HG02610 (cell line): ENCODE data around the gene NME2.
"Not testable (repeated sequence)": the region's sequence is repeated elsewhere in the genome, so short reads cannot be mapped to it uniquely, and the experiment has no call there.

ENCODE experiments used
- ATAC-seq: cut with Tn5 transposase; IDR thresholded peaks from one replicate; pipeline ENCODE4 v1.9.1; 2021; ENCODE audit warnings: mild to moderate bottlenecking, moderate library complexity; ENCODE audit not compliant: unreplicated experiment

NME2 gene

DNA sequence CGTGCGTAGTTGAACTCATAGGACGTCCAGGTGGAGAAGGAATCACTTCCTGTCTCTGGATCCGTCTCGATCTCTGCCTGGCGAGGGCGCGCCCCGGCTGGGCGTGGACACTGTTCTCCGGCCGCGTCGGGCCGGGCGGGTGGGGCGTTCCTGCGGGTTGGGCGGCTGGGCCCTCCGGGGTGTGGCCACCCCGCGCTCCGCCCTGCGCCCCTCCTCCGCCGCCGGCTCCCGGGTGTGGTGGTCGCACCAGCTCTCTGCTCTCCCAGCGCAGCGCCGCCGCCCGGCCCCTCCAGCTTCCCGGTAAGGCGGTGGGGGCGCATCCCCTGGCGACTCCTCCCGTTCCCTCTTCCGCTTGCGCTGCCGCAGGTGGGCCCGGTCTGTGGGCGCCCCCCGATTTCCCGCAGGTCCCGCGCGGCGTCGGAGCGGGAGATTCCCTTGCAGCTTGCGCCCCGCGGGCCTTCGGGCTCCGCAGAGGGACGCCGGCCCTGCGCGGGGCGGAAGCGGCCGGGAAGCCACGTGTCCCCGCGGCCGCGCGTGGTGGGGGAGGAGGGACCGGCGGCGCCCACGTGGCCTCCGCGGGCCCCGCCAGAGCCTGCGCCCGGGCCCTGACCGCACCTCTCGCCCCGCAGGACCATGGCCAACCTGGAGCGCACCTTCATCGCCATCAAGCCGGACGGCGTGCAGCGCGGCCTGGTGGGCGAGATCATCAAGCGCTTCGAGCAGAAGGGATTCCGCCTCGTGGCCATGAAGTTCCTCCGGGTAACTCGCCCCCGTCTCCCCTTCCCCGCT, at the start of gene NME2:
NME2 (plus strand) TSS at position 214 of the 789 bp plus-strand sequence; CDS start at position 634, 420 bp downstream.
- peak; percentile 90 for ATAC-seq

DNA sequence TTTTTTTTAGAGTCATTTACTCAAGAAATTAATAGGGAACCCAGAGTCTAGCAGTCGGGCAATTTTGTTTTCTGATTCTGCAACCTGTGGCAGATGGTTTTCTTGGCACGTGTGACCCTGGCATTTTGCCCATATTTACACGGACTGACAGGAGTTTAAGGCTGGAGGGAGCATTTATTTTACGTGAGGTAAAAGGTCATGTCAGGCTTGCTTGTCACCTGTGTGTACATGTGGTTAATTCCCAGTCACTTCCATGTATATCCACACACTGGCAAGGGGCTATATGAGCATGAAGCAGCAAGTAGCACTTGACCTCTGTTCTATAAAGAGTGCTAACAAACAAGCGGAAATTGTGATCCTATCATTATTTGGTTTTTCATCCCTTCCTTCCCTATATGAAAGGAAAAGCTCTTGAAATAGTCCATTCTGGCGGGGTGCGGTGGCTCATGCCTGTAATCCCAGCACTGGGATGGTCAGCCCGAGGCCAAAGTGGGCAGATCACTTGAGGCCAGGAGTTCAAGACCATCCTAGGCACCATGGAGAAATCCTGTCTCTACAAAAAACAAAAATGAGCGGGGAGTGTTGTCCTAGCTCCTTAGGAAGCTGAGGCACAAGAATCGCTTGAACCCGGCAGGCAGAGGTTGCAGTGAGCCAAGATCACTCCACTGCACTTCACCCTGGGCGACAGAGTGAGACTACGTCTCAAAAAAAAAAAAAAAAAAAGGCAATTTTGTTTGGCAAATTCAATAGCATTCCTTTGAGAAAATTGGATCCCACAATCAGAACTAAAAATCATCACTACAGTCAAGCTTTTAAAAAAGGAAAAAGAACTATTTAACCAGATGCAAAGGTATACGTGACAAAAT, 47.6 kb upstream of the NME2 start:
- ATAC-seq: no peak

DNA sequence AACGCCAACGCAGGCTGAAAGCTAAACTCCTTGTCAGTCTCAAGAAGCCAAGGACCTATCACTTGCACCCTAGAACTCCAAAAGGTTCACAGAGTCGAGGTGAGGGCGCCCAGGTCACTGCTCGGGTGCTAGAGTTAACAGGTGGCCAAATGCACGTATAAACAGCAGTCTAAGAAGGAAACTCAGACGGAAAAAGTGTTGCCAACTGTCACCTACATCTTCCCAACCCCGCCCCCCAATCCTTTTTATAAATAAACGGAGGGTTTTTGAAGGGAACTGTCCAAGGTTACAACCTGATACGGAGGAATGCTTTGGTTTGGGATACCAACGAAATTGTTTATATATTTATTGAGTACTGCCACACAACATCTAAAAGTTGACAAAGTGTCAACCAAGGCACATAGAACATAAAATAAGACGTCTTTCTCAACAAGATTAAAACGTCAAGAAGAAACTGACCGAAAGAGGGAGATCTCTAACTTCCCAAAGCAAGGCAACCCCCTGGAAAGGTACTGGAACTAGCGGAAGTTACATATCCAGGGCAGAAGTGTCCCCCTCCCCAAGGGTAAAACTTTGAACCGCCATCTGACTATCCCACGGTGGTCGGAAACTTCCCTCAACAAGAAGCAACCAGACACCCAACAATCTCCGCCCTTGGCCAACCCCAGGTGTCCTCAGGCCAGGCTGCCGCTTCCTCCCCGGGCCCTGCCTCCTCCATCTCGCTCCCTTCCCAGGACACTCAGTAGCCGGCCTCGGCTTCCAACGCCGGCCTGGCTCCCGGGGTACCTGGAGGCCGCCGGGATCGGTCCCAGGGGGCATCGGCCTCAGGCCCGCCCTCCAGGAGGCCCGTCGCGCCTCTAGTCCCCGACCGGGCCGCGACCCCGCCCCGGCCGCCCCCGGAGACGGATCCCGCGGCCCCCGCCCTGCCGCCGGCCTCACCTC, 46.5 kb upstream of the NME2 start:
- ATAC-seq: peak; percentile 19

DNA sequence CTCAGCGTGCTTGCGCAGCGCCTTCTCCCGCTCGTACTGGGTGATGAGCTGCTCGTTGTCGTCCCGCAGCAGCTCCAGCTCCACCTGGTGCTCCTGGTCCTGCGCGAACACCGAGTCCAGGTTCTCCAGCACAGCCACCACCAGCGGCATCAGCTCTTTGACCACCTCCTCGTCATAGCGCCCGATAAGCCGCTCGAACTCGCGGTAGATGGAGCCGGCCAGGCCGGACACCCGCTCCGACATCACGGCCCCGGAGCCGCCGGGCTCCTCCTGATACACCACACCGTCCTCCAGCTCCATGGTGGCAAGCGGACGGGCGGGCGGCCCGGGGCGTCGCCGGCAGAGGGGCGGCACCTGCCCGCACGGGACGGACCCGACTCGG, 45.9 kb upstream of the NME2 start:
- peak; percentile 21 for ATAC-seq

DNA sequence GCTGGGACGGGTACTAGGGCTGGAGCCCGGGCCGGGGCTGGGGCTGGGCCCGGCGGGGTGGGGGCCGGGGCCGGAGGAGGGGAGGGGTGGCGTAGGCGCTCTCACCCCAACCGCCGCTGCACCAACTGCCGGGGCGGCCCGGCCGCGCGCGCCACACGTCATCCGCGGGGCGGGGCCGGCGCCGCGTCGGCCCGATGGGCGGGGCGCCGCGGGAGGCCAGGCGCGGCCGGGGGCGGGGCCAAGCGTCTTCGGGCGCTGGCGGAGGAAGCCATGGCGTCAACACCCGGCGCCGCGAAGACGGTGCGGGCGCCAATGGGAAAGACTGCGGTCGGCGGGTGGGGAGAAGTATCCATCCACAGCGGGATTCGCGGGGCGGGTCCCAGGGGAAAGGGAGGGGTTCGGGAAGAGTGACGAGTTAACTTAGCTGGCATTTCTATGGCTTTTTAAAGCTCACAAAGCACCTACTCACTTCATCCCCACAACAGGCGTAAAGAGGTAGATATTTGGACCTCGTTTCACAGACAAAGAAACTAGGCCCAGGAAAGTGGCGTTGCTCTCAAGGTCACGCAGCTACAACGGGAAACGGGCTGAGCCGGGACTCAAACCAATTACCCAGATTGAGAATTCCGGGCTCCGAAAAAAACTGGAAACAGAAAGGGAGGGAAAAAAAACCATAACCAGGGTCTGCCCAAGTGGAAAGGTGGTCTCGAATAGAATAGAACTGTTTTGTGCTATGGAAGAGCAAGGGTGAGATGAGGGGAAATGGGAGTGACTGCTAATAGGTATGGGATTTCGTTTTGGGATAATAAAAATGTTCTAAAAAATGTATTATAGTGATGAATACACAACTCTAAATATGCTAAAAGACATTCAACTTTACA, 45.2 kb upstream of the NME2 start, which contains the start of gene SPAG9:
SPAG9 (minus strand) TSS at position 130 of the 881 bp plus-strand sequence. CDS start 212 bp downstream, outside the sequence.
- peak; percentile 67 for ATAC-seq

DNA sequence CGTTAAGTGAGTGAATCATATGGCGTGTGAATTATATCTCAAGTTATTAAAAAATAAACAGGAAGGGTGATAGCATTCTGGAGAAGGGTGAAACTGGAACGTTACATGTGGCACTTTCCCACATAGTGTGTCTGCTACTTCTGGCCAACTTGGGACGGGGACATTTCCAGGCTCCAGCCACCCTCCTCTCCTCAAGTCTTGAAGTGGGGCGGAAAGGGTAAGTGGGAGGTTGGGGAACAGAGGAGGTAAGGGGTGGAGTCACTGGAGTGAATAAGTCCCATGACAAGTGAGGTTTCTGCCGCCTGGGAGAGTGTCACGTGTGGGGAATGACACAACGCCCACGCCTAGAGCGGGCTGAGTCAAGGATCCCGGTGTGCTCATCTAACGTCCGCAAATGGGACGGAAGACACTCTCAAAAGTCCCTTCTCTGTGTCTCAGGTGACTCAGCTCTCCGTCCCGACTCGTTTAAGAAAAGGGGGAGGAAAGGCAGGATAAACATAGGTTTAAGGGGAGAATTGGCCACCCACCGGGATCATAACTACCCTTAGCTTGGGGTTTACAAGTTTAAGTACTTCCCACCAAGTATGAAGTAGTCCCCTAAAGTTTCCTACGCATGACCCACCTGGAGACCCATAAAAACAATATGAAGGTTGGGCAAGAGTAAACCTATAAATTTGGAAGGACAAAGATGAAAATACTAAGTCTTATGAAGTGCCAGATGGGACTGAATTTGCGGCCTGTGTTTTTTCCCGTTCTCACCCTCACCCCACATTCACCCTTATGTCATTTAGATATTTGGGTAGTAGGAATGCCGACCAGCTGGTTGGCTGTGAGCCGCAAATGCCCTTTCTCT, 44.4 kb upstream of the NME2 start:
- peak; percentile 44 for ATAC-seq

DNA sequence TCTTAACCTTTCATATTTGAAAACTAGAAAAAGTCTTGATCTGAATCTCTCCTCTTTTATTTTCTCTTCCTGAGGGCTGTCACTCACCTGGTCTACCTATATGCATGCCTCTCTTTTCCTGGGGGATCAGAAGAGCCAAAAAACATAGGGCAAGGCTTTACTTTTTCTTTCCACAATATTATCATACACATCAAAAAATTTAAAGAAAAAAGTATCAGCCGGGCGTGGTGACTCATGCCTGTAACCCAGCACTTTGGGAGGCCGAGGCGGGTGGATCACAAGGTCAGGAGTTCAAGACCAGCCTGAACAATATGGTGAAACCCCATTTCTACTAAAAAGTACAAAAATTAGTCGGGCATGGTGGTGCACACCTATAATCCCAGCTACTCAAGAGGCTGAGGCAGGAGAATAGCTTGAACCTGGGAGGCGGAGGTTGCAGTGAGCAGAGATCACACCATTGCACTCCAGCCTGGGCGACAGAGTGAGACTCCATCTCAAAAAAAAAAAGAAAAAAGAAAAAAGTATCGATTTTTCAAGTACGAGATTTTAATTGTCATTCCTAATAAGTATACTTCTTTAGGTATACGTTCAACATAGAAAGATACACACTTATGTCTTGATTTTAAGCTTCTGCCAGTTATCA, 43.6 kb upstream of the NME2 start:
- not testable (repeated sequence) for ATAC-seq

DNA sequence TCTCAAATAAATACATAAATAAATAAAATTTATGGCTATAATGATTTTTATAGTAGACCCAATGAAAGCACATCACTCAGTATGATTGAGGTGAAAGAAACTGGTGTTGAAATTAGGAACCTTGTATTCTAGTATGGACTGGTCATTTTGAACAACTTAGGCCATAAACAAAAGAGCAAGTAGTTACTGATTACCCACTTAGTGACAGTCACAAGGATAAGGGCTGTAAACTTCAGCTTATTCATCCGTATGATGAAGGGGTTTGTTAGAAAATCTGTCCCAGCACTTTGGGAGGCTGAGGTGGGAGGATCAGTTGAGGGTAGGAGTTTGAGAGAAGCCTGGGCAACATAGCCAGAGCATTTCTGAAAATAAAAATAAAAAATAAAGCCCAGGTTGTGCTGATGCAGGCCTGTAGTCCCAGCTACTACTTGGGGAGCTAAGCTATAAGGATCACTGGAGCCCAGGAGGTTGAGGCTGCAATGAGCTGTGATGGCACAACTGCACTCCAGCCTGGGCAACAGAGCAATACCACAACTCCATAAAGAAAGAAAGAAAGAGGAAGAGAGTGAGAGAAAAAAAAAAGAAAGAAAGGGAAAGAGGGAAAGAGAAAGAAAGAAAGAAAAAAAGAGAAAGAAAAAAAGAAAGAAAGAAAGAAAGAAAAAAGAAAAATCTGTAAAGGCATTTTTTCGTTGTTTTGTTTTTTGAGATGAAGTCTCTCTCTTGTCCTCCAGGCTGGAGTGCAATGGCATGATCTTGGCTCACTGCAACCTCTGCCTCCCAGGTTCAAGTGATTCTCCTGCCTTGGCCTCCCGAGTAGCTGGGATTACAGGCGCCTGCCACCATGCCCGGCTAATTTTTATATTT, 41.3 kb upstream of the NME2 start:
- ATAC-seq: no peak

DNA sequence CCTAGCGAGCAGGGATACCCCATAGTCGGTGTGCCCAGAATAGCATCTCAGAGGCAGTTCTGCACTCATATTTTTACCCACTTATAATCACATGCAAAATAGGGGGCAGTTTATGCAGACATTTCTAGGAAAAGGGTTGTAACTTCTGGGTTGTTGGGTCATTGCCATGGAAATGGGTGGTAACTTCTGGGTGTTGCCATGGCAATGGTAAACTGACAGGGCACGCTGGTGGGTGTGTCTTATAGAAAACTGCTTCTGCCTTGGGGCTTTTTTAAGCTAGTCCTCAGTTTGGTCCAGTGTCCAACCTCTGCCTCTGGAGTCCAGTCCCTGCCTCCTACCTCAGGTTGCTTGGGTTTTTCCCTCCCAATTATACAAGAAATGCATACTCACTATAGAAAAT, 38.1 kb upstream of the NME2 start:
- ATAC-seq: no peak

DNA sequence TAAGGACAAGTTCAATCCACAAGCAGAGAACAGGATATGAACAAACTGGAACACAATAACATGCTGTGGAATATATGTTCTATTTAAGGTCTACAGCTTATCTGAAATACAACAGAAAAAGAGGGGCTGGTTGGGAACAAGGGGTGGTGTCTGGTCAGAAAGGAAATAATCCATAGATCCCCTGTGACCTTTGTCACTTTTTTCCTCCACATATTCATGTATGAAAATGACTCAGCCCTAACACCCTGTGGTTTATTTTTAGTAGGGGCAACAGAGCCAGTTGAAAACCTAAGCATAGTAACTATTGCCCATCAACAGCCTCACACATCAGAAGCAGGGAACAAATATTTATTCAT, 33.3 kb upstream of the NME2 start:
- peak; percentile 64 for ATAC-seq

DNA sequence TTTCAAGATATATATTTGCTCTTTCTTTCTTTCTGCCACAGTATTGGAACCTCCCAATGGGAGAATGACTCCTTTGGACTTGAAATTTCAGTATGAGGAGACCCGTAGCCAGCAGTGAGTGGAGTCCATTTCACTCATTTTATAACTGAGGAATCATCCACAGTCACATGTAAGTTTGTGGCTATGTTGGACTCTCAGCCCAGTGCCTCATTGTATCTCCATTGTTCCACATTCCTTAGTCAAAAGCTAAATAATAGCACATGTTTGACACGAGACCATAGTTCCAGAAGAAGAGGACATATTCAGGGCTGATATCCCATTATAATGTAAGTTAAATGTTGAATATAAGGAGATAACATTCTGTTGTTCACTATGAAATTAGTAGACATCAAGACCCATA, 32.8 kb upstream of the NME2 start:
- peak; percentile 25 for ATAC-seq

DNA sequence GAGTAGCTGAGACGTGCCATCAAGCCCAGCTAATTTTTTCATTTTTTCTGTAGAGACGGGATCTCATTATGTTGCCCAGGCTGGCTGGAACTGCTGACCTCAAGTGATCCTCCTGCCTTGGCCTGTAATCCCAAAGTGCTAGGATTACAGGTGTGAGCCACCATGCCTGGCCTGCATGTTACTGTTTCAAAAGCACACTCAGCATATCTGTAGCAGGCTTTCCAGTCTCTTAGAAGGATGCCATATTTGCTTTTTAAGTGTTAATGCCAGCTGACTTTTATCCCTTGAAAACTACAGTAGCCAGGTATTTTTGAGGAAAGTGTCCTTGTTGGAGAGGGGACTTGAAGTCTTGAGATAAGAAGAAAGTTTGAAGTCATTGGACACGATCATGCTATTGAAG, 30.3 kb upstream of the NME2 start:
- no peak for ATAC-seq

DNA sequence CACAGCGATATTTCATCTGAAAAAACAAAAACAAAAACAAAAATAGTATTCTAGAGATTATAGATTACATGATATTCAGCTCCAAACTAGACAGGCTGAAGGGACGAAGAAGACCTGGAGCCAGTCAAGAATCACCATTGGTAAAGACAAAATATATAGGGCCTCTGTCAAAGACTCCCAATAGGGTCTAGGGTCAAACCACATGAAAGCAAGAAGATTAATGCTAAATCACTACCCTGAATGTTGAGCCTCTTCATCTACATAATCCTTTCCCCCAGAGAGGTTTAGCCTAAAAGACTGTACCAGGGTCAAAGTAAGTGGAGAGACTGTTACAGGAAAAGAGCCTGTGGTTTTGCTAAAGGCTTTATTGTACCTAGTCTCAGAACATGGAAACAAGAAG, 23.6 kb upstream of the NME2 start:
- ATAC-seq: no peak

DNA sequence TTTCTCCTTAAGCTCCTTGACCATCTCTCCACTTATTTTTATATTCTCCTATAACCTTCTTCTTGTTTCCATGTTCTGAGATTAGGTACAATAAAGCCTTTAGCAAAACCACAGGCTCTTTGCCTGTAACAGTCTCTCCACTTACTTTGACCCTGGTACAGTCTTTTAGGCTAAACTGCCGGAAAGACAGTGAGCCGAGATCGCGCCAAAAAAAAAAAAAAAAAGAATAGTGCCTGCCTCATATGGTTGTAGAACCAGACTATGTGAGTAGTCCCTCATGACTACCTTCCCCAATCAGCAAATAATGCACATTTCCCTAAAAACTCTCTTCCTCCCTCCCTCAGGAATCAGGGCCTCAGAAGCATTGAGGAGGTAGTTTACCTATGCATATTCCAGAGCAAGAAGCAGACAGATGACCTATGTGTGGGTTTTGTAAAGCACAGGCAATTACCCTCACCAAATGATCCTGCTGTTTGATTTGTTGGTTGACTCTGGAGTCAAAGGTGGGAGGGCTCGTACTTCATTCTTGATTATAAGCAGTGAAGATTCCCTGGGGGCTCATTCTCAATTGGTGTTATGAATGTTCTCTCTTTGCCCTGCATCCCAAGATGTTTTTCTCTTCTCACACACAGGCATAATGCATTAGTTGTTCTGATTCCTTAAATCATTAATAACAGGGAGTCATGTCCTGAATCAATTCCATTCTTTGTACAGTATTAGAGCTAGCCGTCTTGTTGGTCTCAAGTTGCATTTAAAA, 21.8 kb upstream of the NME2 start:
- ATAC-seq: no peak

DNA sequence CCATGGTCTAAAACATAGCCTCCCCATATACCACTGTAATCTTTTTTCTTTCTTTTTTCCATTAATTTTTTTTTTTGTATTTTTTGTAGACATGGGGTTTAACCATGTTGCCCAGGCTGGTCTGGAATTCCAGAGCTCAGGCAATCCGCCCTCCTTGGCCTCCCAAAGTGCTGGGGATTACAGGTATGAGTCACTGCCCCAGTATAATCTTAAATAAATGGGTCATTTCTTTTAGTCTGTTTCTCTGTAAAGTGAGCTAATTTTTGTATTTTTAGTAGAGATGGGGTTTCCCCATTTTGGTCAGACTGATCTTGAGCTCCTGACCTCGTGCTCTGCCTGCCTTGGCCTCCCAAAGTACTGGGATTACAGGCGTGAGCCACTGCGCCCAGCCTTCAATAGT, 18.6 kb upstream of the NME2 start:
- ATAC-seq: no peak

DNA sequence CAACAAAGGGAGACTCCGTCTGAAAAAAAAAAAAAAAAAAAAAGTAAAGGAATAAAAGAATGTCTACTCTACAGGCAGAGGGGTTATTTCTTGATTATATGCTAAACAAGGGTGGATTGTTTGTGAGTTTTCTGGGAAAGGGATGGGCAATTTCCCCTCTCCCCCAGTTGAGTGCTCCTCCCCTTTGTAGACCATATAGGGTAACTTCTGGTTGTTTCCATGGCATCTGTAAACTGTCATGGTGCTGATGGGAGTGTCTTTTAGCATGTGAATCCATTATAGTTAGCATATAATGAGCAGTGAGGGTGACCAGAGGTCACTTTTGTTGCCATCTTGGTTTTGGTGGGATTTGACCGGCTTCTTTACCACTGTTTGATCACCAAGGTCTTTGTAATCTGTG, 17.0 kb upstream of the NME2 start:
- ATAC-seq: no peak

DNA sequence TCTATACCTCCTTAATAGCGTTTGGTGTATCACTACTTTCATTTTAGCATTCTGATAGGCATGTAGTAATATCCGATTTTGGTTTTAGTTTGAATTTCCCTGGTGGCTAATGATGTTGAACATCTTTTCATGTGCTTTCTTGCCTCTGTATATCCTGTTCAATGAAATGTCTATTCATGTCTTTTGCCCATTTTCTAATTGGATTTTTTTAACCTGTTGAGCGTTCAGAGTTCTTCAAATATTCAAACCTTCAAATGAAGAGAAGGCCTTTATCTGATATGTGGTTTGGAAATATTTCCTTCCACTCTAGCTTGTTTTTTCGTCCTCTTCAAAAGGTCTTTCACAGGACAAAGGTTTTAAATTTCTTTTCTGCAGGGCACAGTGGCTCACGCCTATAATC, 15.3 kb upstream of the NME2 start:
- ATAC-seq: no peak
